ENCODE data around the gene GNA12. TPM values are rescaled to one million over a fixed set of nuclear protein-coding genes. Genes with fewer than 3 reads are reported as not detected.
A peak's percentile ranks its signal among the peaks of the same experiment; 100 is the strongest.

The GNA12 gene
- total RNA-seq, 1 donor from 2014 or later, result 12.1 TPM

DNA sequence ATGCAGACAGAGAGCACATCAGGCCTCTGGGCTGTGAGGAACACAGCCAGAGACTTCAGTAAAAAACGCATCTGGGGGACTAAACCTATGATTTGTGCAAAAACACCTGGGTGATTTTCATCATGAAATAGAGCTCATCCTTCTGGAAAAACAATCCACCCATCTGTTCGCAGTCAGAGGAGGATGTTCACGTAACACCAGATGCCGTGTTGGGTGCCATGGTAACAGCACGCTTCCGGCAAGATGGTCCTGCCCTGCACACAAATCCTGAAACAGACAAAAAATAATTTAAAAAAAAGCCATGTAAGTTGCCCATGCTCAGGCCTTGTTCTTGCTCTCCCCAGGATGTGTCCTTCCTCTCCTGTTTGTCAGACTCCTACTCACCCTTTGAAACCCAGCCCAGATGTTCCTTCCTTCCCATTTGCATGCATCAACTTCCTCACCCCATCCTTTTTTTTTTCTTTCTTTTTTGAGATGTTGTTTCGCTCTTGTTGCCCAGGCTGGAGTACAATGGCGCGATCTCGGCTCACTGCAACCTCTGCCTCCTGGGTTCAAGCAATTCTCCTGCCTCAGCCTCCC lies 28.3 kb upstream of the GNA12 start:
- Histone ChIP-seq H3K27me3 (ENCODE audit: control insufficient read depth, insufficient read depth, low read length) (no peaks in the 10 kb centered on the region), H3K36me3 (ENCODE audit: control insufficient read depth, insufficient read depth, low read length) (no peaks in the 10 kb centered on the region), H3K4me3 (ENCODE audit: low read depth, low read length) (no peak overlapping the region)
- FAIRE-seq (no peak), DNase-seq (ENCODE audit: low read depth) (no peak)
- TF ChIP-seq, protein P1, sequence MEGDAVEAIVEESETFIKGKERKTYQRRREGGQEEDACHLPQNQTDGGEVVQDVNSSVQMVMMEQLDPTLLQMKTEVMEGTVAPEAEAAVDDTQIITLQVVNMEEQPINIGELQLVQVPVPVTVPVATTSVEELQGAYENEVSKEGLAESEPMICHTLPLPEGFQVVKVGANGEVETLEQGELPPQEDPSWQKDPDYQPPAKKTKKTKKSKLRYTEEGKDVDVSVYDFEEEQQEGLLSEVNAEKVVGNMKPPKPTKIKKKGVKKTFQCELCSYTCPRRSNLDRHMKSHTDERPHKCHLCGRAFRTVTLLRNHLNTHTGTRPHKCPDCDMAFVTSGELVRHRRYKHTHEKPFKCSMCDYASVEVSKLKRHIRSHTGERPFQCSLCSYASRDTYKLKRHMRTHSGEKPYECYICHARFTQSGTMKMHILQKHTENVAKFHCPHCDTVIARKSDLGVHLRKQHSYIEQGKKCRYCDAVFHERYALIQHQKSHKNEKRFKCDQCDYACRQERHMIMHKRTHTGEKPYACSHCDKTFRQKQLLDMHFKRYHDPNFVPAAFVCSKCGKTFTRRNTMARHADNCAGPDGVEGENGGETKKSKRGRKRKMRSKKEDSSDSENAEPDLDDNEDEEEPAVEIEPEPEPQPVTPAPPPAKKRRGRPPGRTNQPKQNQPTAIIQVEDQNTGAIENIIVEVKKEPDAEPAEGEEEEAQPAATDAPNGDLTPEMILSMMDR (IDR thresholded peaks at IDR 0.05; ENCODE audit: insufficient read depth, low read length, severe bottlenecking), result no peak

DNA sequence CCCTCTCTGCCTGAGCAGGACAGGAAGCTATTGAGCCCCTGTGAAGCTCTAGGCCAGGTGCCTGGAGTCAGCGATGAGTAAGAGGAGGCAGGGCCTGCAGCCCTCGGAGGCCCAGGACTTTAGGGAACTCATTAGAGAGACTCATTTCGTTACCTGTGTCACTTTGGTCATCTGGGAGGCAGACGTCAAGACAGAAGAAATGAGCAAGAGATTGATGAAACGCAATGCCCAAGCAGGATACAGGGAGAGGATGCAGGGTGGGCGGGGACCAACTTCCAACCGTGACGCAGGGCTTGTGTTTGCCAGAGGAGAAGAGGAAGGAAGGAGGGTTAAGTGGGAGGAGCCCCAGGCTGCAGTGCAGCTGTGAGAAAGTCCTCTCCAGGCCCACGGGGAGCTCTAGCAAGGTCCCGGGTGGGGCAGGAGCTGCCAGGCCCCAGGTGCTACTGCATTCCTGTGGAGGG lies 26.4 kb upstream of the GNA12 start:
- no peak overlapping the region for H3K4me3 ChIP-seq (ENCODE audit: low read depth, low read length)
- TF ChIP-seq, protein P1 (IDR thresholded peaks at IDR 0.05; ENCODE audit: insufficient read depth, low read length, severe bottlenecking), result no peak
- DNase-seq (ENCODE audit: low read depth) (peak; percentile 76), FAIRE-seq (no peak)
- H3K36me3 ChIP-seq (ENCODE audit: control insufficient read depth, insufficient read depth, low read length), result no peaks in the 10 kb centered on the region
- H3K27me3 ChIP-seq (ENCODE audit: control insufficient read depth, insufficient read depth, low read length), result no peaks in the 10 kb centered on the region

DNA sequence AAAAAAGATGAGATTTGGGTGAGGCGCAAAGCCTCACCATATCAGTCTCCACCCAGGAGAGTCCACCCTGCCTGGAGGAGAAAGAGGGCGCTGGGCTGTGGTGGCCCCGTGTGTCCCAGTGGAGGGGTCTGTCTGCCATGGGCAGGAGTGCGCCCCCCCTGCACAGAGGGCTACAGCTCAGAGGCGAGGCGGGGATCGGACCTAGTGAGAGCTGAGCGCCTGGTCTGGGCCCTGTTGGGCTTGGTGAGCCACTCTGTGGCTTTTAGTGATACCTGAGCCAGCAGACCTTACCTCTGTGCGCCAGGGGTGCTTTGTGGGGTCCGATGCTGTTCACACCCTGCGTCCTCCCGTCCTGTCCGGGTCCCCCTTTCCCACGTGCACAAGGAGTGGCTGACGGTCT lies 25.9 kb upstream of the GNA12 start:
- Histone ChIP-seq H3K4me3 (ENCODE audit: low read depth, low read length) (no peak overlapping the region), H3K36me3 (ENCODE audit: control insufficient read depth, insufficient read depth, low read length) (no peaks in the 10 kb centered on the region), H3K27me3 (ENCODE audit: control insufficient read depth, insufficient read depth, low read length) (no peaks in the 10 kb centered on the region)
- TF ChIP-seq, protein P1 (IDR thresholded peaks at IDR 0.05; ENCODE audit: insufficient read depth, low read length, severe bottlenecking), result no peak
- DNase-seq (ENCODE audit: low read depth), result no peak
- FAIRE-seq, result no peak

DNA sequence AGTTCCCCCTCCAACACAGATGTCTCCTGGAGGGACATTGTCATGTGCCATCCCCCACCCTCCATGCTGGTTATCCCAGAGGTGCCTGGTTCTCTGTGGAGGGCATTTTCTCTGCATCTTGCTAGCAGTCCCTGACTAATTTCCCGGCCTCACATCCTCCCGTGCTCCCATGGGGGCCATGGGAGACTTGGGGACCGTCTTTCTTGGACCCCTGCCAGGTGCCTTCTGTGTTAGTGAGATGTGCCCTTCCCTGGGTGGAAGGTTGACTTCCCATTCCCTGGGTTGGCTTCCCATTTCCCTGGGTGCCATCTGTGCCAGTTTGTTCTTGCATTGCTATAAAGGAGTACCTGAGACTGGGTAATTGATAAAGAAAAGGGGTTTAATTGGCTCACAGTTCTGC lies 22.5 kb upstream of the GNA12 start:
- TF ChIP-seq, protein P1 (IDR thresholded peaks at IDR 0.05; ENCODE audit: insufficient read depth, low read length, severe bottlenecking), result no peak
- FAIRE-seq, result no peak
- Histone ChIP-seq H3K4me3 (ENCODE audit: low read depth, low read length) (no peak overlapping the region), H3K36me3 (ENCODE audit: control insufficient read depth, insufficient read depth, low read length) (no peaks in the 10 kb centered on the region), H3K27me3 (ENCODE audit: control insufficient read depth, insufficient read depth, low read length) (no peaks in the 10 kb centered on the region)
- DNase-seq (ENCODE audit: low read depth), result no peak

DNA sequence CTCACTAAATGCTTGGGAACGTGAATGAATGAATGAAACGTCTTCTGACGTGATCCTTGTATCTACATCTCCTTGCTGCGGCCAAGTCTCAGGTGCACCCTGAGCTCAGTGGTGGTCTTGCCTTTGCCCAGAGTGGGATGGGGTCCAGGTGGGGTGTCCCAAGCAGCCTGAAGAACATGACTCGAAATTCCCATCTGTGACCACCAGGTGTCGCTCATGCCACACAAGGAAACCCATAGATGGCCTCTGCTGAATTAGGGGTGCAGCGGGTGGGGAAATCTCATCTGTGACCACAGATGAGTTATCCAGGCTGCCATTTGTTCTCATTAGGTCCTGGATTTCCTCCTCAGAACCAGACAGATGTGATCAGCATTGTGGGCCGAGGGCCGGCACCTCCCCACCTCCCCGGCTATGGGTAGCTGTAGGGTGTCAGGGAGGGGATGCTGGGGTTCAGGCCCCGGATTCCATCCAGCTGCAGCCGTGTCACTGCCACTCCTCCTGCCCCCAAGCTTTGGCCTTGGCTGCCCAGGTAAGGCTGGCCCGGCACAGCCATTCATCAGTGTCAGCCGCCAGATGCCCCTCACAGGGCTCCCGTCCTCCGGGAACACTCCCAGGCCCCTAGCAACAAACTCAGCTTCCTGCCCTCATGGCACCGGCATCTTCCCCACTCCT lies 21.0 kb upstream of the GNA12 start:
- peak; percentile 60 for DNase-seq (ENCODE audit: low read depth)
- no peak overlapping the region for H3K4me3 ChIP-seq (ENCODE audit: low read depth, low read length)
- TF ChIP-seq, protein P1 (IDR thresholded peaks at IDR 0.05; ENCODE audit: insufficient read depth, low read length, severe bottlenecking), result peak; percentile 86
- peak; percentile 52 for FAIRE-seq
- no peaks in the 10 kb centered on the region for H3K36me3 ChIP-seq (ENCODE audit: control insufficient read depth, insufficient read depth, low read length)
- no peaks in the 10 kb centered on the region for H3K27me3 ChIP-seq (ENCODE audit: control insufficient read depth, insufficient read depth, low read length)
